NCI-H1092 (cell line): ENCODE measurements around the gene COX6B2.
"Not testable (repeated sequence)": the region's sequence is repeated elsewhere in the genome, so short reads cannot be mapped to it uniquely, and the experiment has no call there.

ENCODE experiments used
- DNase-seq: peaks from one replicate; lab custom pipeline; 2025; lab: John Stamatoyannopoulos, UW

The COX6B2 gene, protein sequence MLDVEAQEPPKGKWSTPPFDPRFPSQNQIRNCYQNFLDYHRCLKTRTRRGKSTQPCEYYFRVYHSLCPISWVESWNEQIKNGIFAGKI

DNA sequence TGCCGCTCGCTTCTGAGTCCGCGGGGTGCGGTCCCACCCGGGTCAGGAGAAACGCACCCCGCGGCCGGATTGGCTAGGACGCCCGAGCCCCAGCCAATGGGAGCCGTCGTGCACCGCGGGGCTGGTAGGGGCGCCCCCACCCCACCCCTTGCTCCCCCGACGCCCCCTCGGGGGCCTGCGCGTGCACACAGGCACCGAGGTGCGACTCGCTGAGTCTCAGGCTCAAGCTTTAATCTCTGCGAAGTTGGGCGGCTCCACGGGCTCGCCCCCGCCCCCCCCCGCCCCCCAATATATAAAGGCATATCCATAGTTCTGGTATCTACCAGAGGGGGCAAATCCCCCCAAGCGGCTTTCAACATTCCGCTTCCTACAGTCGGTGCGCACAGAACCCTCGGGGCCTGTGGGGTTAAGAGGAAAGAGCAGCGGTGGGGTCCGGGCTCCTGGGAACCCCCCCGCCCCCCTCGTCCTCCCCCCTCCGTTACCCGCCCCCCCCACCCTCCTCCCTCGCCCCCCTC is at the start of gene COX6B2:
Gene COX6B2 (minus strand): TSS at position 22 of the 515 bp plus-strand sequence. CDS start 198 bp downstream, outside the sequence.
- DNase-seq, result no peak

DNA sequence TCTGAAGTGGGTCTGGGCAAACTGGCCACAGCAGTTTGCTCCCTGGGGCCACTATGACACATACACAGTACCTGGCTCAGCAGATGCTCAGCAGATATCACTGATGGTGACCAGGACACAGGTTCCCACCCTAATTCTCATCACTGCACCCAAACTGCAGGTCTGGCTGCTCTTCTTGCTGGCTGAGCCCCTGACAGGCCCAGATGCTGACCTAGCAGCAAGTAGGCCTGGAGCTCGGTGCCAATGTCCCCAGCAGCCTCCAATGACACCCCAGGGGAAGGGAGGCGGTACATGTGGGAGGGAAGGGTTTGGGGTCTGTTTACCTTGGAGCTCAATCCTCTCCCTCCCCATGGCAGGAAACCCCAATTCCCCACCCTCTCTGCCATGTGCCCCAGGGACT is 48.0 kb upstream of the COX6B2 start:
- no peak for DNase-seq

DNA sequence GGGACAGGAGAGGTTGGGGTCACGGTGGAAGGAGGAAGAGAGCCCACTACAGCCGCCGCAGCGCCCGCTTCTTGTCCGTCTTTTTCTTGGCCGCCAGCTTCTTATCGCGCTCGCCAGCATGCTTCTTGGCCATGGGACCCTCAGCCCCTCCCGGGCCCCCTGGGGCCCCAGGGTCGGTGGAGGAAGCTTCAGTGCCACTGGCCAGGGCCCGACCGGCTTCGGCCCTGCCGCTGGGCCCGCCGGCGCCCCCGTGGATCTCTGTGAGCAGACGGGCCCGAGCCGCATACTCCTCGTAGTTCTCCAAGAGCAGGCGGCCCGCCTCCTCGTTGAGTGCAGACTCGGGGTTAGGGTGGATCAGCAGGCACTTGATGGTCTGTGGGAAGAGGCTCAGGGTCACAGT is 46.9 kb upstream of the COX6B2 start:
- DNase-seq, result not testable (repeated sequence)

DNA sequence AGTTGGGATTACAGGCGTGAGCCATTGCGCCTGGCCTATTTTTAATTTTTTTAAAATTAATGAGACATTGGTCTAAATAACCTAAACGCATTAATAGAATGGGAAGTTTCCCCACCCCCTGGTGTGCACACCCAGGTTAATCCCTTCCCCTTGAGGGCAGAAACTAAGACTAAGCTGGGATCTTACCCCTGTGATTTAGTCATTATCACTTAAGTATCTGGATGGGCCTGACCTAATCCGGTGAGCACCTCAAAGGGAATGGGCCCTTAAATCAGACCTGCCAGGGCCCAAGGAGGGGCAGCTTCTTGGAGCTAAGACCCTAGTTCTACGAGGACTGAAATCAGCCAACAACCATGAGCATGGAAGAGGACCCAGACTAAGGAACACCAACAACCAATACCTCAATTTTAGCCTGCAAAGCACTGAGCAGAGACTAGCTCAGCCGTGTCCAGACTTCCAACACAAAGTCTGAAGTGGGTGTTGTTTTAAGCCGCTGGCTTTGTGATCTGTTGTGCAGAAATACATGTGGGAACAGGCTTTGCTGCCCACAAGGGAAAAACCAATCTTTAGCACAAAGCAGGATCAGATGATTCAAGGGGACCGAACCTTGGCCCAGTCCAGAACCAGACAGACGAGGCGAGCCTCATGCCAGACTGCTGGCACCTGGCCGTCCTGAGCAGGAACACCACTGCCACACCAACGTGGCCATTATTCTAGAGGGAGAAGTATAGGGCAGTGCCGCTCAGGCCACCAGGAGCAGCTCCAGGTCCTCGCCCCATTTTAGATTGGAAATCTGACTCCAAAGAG is 46.0 kb upstream of the COX6B2 start:
- DNase-seq, result no peak

DNA sequence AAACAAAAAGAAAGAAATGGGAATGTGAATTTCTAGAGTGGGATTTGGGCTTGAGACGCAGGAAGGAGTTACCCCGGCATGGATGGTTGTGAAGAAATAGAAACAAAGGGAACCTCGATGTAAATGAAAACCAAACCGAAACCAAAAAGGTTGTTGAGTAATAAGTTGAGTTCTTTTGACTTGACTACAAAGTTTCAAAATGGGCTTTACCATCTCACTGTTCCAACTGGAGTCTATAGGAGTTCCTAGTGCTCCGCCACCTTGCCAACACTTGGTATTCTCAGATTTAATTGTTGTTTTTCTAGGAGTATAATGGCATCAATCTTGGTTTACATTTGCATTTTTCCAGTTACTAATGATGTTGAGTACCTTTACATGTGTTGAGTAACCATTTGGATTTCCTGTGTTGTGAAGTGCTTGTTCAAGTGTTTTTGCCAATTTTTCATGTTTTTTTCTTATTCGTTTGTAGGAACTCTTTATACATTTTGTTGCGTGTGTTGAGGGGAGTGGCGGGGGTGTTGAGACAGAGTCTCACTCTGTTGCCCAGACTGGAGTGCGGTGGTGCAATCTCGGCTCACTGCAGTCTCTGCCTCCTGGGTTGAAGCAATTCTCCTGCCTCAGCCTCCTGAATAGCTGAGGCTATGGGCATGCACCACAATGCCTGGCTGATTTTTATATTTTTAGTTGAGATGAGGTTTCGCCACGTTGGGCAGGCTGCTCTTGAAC is 43.8 kb upstream of the COX6B2 start:
- no peak for DNase-seq

DNA sequence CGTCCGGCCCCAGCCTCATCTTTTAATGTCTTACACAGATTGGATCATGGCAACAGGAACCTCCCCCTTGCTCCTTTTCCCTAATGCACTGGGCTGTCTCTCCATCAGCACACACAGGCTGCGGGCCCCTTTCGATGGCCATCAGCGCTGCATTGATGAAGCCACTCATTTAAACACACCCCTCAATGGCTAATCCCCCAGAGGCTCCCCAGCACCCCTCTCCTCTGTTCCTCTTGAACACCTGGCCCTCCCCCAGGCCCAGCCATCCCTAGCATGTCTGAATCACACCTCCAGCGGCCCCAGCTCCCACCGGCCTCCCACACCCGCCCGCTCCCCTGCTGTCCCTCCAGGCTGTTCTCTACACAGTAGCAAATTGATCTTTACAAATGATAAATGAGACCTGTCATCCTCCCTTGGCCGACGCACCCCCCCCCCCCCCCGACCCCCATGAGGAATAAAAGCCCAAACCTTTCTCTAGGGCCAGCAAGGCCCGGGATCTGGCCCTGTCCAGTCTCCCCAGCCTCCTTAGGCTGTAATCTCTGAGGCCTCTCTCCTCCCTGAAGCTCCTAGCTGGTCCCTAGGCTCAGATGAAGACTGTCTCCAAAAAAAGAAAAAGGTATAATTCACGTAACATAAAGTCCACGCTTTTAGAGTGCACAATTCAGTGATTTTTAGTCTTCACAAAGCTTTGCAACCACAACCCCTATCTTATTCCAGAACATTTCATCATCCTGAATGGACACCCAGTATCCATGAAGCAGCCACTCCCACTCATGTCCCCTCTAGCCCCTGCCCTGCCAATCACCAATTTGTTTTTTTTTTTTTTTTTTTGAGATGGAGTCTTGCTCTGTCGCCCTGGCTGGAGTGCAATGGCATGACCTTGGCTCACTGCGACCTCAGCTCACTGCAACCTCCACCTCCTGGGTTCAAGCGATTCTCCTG is 38.6 kb upstream of the COX6B2 start:
- no peak for DNase-seq

DNA sequence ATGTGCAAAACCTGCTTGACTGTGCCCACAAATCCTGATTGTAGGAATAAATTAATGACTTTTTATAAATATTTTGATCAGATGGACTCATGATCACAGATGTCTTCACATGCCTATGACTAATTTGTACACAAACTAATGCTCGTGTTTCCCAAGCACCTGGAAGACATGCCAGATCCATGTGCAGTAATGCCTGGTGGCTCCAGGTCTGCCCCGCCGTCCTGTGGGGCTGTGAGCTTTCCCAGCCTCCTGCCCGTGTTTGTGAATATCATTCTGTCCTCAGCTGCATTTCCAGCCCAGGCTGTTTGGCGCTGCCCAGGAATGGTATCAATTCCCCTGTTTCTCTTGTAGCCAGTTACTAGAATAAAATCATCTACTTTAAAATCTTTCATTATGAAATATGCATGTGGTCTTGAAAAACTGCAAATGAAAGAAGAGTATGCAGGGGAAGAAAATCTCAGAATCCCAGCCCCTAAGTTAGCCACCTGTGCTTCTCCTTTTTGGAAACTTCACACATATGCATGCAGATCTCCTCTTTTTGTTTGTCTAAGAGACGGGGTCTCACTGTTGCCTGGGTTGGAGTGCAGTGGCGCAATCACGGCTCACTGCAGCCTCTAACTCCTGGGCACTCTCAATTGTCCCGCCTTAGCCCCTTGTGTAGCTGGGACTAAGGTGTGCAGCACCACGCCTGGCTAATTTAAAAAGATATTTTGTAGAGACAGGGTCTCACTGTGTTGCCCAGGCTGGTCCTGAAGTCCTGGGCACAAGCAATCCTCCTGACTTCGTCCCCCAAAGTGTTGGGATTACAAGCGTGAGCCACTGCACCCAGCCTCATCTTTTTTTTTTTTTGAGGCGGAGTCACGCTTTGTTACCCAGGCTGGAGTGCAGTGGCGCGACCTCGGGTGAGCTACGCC is 37.4 kb upstream of the COX6B2 start:
- no peak for DNase-seq

DNA sequence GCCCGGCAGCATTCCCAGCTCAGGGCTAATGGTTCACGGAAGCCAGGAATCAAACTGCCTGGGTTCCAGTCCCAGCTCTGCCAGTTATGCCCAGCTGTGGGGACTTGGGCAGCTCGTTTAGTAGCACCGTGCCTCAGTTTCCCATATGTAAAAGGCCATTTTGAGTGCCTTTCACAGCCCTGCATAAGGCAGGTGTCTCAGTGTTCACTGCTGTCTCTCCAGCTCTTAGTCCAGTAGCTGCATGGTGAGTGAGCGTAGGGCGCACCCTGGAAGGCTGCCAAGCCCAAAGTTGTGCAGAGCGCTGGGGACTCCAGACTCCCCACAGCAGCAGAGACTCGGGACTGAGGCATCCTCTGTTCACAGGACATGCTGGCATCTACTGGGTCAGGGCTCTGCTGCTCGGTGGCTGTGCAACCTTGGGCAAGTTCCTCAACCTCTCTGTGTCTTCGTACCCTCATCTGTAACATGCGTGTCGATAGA is 36.7 kb upstream of the COX6B2 start:
- no peak for DNase-seq

DNA sequence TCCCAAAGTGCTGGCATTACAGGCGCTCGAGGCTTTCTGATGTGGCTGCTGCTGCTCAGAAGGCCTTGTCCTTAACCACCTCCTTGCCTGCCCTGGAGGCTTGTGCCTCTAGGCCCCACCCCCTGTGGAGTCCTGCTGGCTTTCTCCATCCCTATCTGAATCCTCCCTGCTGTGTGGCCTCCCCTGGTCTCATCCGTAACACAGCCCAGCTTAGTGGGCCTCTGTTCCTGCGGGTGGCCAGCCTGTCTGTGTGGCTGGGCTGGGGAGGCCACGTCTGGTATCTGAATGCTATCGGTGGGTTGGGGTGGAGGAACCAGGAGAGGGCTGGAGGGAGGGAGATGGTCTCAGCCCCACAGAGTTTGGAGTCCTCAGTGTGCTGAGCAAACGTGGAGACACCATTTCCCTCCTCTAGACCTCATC is 36.0 kb upstream of the COX6B2 start:
- DNase-seq, result no peak

DNA sequence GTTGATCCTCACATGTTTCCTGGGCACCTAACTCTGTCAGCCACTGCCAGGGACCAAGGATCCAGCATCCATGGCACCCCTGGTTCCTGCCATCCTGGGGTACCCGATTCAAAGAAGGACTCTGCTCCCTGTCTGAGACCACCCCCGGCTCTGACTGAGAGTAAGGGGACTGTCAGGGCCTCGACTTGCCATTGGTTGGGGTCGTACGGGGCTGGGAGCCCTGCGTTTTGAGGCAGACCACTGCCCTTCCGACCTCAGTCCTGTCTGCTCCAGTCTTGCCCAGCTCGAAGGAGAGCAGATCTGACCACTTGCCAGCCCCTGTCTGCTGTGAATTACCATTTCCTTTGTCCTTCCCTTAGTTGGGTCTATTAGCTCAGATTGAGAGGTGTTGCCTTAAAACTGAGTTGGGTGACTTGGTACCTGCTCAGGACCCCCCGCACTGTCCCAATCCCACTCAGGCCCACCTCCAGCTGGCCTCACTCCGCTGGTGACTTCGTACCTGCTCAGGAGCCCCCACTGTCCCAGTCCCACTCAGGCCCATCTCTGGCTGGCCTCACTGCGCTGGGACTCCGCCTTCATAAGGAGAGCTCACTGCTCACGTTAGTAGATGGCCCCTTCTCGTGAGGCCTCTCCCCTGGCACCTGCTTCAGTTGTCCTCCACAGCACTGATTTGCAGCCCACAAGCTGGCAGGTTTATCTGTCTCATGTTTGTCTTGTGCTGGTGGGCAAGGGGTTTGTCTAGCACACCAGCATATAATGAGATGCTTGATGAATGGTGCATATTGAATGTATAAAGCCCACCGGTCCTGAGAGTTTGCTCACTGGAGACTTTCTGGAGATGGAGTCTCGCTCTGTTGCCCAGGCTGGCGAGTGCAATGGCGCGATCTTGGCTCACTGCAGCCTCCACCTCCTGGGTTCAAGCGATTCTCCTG is 35.1 kb upstream of the COX6B2 start:
- no peak for DNase-seq

DNA sequence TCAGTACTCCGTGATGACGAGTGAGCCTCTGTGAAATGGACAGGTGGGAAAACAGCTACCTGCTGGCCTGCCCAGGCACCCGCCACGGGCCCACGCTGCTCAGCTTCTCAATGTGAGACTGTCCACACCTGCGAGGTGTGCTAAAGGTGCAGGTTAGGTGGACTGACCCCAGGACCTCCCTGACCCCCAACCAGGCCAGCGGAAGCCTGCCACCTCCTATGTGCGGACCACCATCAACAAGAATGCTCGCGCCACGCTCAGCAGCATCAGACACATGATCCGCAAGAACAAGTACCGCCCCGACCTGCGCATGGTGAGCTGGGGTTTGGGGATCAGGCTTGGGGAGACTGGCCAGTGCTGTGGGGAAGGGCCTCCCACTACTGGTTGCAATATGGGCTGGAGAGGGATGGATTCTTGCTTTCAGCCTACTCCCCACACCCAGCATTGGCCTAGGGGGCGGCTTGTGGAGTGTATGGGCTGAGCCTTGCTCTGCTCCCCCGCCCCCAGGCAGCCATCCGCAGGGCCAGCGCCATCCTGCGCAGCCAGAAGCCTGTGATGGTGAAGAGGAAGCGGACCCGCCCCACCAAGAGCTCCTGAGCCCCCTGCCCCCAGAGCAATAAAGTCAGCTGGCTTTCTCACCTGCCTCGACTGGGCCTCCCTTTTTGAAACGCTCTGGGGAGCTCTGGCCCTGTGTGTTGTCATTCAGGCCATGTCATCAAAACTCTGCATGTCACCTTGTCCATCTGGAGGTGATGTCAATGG is 33.4 kb upstream of the COX6B2 start:
- no peak for DNase-seq

DNA sequence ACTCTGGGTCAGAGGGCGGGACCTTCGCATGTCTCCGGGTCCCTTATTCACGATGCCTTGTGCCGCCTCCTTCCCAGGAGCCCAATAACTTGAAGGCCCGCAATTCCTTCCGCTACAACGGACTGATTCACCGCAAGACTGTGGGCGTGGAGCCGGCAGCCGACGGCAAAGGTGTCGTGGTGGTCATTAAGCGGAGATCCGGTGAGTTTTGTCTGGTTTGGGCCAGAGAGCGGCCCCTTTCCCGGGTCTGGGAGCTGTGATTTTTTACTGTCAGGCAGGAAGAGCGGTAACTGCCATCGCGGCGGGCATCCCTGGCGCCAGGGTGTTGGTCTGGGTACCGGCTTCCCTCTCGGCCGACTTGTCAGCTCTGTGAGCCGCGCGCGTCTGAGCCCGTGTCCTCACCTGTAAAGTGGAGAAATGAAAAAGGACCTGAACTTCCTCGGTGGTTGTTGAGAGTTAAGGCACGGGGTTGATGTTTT is 32.0 kb upstream of the COX6B2 start:
- DNase-seq, result no peak

DNA sequence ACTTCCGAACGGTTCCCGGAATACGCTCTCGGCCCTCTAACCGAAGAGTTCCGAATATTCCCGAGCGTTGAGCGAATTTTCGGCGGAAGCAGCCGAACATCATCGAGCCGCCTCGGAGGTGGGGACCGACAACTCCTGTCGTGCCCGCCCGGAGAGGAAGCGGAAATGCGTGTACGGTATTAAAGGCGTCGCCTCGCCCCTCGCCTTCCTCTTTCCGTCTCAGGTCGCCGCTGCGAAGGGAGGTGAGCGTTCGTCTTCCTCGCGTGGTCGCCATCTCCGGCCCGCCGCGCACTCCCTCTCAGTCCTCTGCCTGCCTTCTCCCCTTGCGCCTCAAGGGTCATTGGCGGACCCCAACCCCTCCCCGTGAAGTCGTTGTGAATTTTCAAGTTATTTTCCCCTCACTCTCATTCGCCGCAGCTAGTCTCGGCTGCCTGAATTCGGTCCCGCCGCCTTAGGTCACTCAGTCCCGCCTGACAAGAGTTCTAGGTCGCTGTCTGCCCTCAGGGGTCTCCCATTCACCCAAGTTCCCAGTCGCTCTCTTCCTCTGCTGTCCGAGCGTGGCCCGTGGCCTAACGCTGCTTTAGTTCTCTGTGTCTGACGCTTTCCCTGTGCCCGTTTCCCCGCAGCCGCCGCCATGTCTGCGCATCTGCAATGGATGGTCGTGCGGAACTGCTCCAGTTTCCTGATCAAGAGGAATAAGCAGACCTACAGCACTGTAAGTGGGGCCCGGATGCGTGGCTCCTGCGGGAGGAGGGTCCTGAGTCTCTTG is 31.4 kb upstream of the COX6B2 start, which contains the start of gene RPL28:
Gene RPL28 (plus strand): TSS at position 209 of the 769 bp plus-strand sequence. CDS start 426 bp downstream, at position 635.
- DNase-seq, result peak; percentile 96

DNA sequence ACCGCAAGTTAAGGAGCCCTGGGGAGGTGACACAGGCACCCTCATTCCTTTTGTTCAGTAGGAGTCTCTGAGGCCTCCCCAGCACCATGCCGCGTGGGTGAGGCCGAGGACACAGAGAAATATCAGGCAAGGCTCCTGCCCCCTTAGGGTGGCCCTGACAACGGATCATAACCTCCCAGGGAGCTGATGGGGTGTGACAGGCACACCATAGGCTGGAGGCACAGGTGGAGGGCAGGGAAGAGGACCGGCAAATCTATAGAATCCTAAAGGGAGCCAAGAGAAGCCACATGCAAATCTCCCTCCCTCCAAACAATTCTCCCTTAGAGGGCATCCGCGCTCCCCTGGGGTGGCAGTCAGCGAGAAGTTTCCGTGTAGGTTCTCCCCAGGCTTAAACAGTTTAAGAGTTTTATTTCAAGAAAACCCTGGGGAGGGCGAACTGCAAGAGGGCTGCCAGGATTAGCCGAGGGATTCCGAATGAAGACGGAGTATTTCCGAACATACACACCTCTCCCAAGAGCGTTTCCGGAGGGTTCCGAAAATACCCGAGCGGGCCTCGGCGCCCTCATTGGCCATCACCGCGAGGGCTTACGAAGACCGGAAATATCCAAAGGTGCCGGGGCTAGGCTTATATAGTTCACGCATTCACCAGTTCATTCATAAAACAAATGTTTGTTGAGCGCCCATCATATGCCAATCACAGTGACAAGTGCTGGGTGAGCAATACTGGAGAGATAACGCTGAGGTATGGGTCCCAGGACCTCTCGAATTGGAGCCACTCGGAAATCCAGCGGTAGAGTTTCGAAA is 30.6 kb upstream of the COX6B2 start:
- peak; percentile 91 for DNase-seq

DNA sequence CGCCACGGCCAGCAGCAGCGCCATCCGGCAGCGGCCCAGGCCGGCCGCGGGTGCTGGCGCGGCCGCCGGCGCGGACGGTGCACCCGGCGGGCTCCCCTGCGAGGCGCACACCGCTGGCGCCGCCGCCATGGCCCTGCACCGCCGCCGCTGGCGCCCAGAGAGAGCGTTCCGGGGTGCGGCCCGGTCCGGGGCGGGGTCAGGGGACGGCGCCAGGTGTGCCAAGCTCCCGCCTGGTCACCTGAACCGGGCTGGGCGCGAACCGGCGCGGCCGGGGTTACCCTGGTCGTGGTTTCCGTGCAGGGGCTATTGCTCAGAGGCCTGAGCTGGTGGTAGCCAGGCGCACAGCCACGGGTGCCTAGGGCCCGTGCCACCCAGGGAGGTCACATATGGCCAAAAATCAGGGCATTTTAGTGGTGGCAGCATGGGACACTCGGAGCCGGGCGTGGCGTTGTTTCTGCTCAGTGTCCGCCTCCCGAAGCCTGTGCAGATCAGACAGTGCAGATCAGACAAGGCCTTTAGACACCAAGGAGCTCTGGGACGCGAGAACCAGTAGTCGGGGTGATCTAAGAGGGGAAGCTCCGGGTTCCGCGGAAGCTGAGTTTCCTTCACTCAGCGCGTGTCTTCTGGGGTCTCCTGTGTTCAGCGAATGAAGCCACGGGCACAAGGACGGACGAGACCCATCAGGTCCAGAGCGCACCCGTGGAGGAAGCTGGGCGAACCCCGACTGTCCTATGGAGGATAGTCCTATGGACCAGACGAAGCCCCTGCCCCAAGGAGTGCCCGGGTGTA is 29.8 kb upstream of the COX6B2 start, which contains the start of gene TMEM238:
Gene TMEM238 (minus strand): TSS at position 162 of the 789 bp plus-strand sequence. CDS start 33 bp downstream, at position 129.
- DNase-seq, result no peak
